ENCODE data around the gene EVA1B. TPM values are rescaled to one million over a fixed set of nuclear protein-coding genes. Genes with fewer than 3 reads are reported as not detected.

EVA1B gene
- total and polyA plus RNA-seq, 7 donors: 2.6 to 13.7 (median 6.0) TPM

- H3K4me3 ChIP-seq: no peak overlapping the region
- H3K27ac ChIP-seq: peak overlapping the region; percentile 82
- WGBS, 3 donors: 80 to 82% (median 81%) methylated on average over 15 of the region's 15 CpGs
- ATAC-seq (no peak), DNase-seq (peak in 1 of 2 donors; percentile 28)
- H3K9me3 ChIP-seq: no peaks in the 10 kb centered on the region
- peaks cover 39% of the 10 kb centered on the region for H3K4me1 ChIP-seq
- H3K36me3 ChIP-seq (ENCODE audit: insufficient read depth in 1 of 2, low read depth in 1 of 2): peaks cover 7 to 96% of the 10 kb centered on the region in 2 donors
- intact Hi-C loops (cut with DNase I): no loop called here
- H3K27me3 ChIP-seq (ENCODE audit: insufficient read depth in 3 of 3, low read length in 2 of 3): no peaks in the 10 kb centered on the region
- no peak for TF ChIP-seq CTCF (IDR thresholded peaks at IDR 0.05)
Observed at GRCh38 chr1:36352910-36353878, 29.7 kb upstream of the EVA1B start.

- DNase-seq: peak in 1 of 2 donors; percentile 41
- WGBS, 3 donors: 76 to 84% (median 76%) methylated on average over 12 to 13 of the region's 13 CpGs
- H3K9me3 ChIP-seq: no peaks in the 10 kb centered on the region
- TF ChIP-seq CTCF (IDR thresholded peaks at IDR 0.05): no peak
- intact Hi-C loops (cut with DNase I): no loop called here
- H3K36me3 ChIP-seq (ENCODE audit: insufficient read depth in 1 of 2, low read depth in 1 of 2): peaks cover 7 to 96% of the 10 kb centered on the region in 2 donors
- ATAC-seq: no peak
- H3K4me3 ChIP-seq: no peak overlapping the region
- H3K27ac ChIP-seq: peak overlapping the region; percentile 82
- H3K4me1 ChIP-seq: peaks cover 39% of the 10 kb centered on the region
- H3K27me3 ChIP-seq (ENCODE audit: insufficient read depth in 3 of 3, low read length in 2 of 3): no peaks in the 10 kb centered on the region
Observed at GRCh38 chr1:36352125-36352909, 28.9 kb upstream of the EVA1B start.

GRCh38 chr1:36351227-36351977 lies 28.0 kb upstream of the EVA1B start:
- Histone ChIP-seq H3K9me3 (no peaks in the 10 kb centered on the region), H3K4me3 (no peak overlapping the region), H3K27ac (peak overlapping the region; percentile 82), H3K36me3 (ENCODE audit: insufficient read depth in 1 of 2, low read depth in 1 of 2) (peaks cover 11 to 96% of the 10 kb centered on the region in 2 donors), H3K4me1 (peaks cover 39% of the 10 kb centered on the region), H3K27me3 (ENCODE audit: insufficient read depth in 3 of 3, low read length in 2 of 3) (no peaks in the 10 kb centered on the region)
- WGBS, 3 donors: 52 to 66% (median 60%) methylated on average over 14 of the region's 14 CpGs
- DNase-seq: no peak
- TF ChIP-seq CTCF (IDR thresholded peaks at IDR 0.05): no peak
- intact Hi-C loops (cut with DNase I): no loop called here
- ATAC-seq: peak; percentile 26 to 57 (median 39)

DNA sequence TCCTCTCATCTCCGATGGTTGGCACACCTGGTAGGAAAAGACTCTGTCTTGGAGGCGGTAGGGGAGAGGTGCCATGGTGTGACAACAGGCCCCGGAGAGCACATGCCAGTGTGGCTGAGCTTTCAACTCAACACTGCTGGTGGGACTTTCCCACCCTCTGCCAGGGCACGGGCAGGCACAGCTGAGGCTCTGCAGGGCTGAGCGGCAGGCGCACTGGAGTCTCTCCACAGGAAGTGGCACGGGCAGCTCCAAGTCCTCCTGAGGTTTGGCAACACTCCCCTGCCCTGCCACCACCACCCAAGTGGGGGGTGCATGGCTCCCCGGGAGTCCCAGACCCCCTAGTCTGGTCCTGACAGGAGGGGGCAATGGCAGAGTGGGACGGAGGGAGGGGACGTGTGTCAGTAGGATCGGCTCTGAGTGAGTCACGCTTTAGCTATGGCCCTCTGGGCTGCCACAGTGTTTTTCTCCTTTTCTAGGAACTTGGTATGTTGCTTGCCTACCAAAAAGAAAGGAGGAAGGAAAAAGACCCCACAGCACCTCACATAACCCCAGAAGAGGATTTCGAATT lies 27.3 kb upstream of the EVA1B start:
- intact Hi-C loops (cut with DNase I): no loop called here
- H3K36me3 ChIP-seq (ENCODE audit: insufficient read depth in 1 of 2, low read depth in 1 of 2): peaks cover 11 to 95% of the 10 kb centered on the region in 2 donors
- DNase-seq (no peak), ATAC-seq (peak; percentile 56 to 88 (median 69))
- no peak overlapping the region for H3K4me3 ChIP-seq
- 27 to 46% (median 35%) methylated on average over 13 of the region's 13 CpGs for WGBS, 3 donors
- peaks cover 41% of the 10 kb centered on the region for H3K4me1 ChIP-seq
- H3K27me3 ChIP-seq (ENCODE audit: insufficient read depth in 3 of 3, low read length in 2 of 3): no peaks in the 10 kb centered on the region
- TF ChIP-seq CTCF (IDR thresholded peaks at IDR 0.05): no peak
- no peaks in the 10 kb centered on the region for H3K9me3 ChIP-seq
- peak overlapping the region; percentile 82 for H3K27ac ChIP-seq
